ENCODE measurements around the gene FAM53A.
A peak's percentile ranks its signal among the peaks of the same experiment; 100 is the strongest.

The FAM53A gene

GRCh38 chr4:1682860-1683259 lies 1.3 kb downstream of the FAM53A start:
- H3K4me3 ChIP-seq (ENCODE audit: low read depth, low read length), result peak overlapping the region; percentile 46
- no peak for TF ChIP-seq CTCF (conservative IDR thresholded peaks at IDR 0.05; ENCODE audit: low read depth, low read length)

GRCh38 chr4:1678244-1678643 lies 5.9 kb downstream of the FAM53A start:
- TF ChIP-seq CTCF (conservative IDR thresholded peaks at IDR 0.05; ENCODE audit: low read depth, low read length), result no peak
- H3K4me3 ChIP-seq (ENCODE audit: low read depth, low read length), result no peak overlapping the region
- no peak for DNase-seq (ENCODE audit: low read depth)

More at GRCh38 chr4:1682860-1683259, 1.3 kb downstream of the FAM53A start:
- no peak for DNase-seq (ENCODE audit: low read depth)

GRCh38 chr4:1676605-1677525 lies 7.2 kb downstream of the FAM53A start:
- DNase-seq (ENCODE audit: low read depth), result no peak
- no peak for TF ChIP-seq CTCF (conservative IDR thresholded peaks at IDR 0.05; ENCODE audit: low read depth, low read length)
- no peak overlapping the region for H3K4me3 ChIP-seq (ENCODE audit: low read depth, low read length)

GRCh38 chr4:1675802-1676137 lies 8.3 kb downstream of the FAM53A start:
- TF ChIP-seq CTCF (conservative IDR thresholded peaks at IDR 0.05; ENCODE audit: low read depth, low read length), result no peak
- no peak overlapping the region for H3K4me3 ChIP-seq (ENCODE audit: low read depth, low read length)
- DNase-seq (ENCODE audit: low read depth), result no peak

GRCh38 chr4:1675136-1675801 lies 8.8 kb downstream of the FAM53A start:
- TF ChIP-seq CTCF (conservative IDR thresholded peaks at IDR 0.05; ENCODE audit: low read depth, low read length), result no peak
- no peak overlapping the region for H3K4me3 ChIP-seq (ENCODE audit: low read depth, low read length)
- no peak for DNase-seq (ENCODE audit: low read depth)

GRCh38 chr4:1674682-1675081 lies 9.4 kb downstream of the FAM53A start:
- no peak for TF ChIP-seq CTCF (conservative IDR thresholded peaks at IDR 0.05; ENCODE audit: low read depth, low read length)
- H3K4me3 ChIP-seq (ENCODE audit: low read depth, low read length), result no peak overlapping the region
- peak; percentile 48 for DNase-seq (ENCODE audit: low read depth)
